PC-3 (cell line): ENCODE data around the gene CNTLN.

ENCODE experiments used
- EZH2 ChIP-seq: fragments of 300-600 bp; sonication (generic); IDR thresholded peaks from one replicate; pipeline ENCODE4 v1.6.1; 2017; ENCODE audit warnings: antibody characterized with exemption, mild to moderate bottlenecking, low read length; ENCODE audit not compliant: unreplicated experiment
- EZH2phosphoT487 ChIP-seq: fragments of 300-600 bp; sonication (generic); IDR thresholded peaks from 2 replicates; pipeline ENCODE4 v1.6.1; 2018; ENCODE audit warnings: mild to moderate bottlenecking, antibody characterized with exemption, low read length, borderline replicate concordance
- TF ChIP-seq, protein P1 (sequence below): fragments of 300-600 bp; sonication (generic); conservative IDR thresholded peaks from 2 replicates; pipeline ENCODE4 v1.5.1; 2017; ENCODE audit warnings: antibody characterized with exemption, low read depth, mild to moderate bottlenecking, low read length

DNA sequence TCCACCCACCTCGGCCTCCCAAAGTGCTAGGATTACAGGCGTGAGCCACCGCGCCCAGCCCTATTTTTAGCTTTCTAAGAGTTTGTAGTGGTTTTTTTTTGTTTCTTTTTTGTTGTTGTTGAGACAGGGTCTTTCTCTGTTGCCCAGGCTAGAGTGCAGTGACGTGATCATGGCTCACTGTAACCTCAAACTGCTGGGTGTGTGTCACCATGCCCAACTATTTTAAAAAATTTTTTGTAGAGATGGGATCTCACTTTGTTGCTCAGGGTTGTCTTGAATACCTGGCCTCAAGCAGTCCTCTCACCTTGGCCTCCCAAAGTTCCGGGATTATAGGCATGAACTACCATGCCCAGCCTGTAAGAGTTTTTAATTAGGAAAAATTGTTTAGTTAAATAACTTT lies 298.7 kb downstream of the CNTLN start:
- TF ChIP-seq EZH2 (no peak), EZH2phosphoT487 (no peak)
- TF ChIP-seq, protein P1, sequence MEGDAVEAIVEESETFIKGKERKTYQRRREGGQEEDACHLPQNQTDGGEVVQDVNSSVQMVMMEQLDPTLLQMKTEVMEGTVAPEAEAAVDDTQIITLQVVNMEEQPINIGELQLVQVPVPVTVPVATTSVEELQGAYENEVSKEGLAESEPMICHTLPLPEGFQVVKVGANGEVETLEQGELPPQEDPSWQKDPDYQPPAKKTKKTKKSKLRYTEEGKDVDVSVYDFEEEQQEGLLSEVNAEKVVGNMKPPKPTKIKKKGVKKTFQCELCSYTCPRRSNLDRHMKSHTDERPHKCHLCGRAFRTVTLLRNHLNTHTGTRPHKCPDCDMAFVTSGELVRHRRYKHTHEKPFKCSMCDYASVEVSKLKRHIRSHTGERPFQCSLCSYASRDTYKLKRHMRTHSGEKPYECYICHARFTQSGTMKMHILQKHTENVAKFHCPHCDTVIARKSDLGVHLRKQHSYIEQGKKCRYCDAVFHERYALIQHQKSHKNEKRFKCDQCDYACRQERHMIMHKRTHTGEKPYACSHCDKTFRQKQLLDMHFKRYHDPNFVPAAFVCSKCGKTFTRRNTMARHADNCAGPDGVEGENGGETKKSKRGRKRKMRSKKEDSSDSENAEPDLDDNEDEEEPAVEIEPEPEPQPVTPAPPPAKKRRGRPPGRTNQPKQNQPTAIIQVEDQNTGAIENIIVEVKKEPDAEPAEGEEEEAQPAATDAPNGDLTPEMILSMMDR: no peak
